Measurements from ENCODE around the gene DLL3. TPM values are rescaled to one million over a fixed set of nuclear protein-coding genes. Genes with fewer than 3 reads are reported as not detected.
"Not testable (repeated sequence)": the region's sequence is repeated elsewhere in the genome, so short reads cannot be mapped to it uniquely, and the experiment has no call there.

The DLL3 gene, protein sequence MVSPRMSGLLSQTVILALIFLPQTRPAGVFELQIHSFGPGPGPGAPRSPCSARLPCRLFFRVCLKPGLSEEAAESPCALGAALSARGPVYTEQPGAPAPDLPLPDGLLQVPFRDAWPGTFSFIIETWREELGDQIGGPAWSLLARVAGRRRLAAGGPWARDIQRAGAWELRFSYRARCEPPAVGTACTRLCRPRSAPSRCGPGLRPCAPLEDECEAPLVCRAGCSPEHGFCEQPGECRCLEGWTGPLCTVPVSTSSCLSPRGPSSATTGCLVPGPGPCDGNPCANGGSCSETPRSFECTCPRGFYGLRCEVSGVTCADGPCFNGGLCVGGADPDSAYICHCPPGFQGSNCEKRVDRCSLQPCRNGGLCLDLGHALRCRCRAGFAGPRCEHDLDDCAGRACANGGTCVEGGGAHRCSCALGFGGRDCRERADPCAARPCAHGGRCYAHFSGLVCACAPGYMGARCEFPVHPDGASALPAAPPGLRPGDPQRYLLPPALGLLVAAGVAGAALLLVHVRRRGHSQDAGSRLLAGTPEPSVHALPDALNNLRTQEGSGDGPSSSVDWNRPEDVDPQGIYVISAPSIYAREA
- total RNA-seq: 0.09 TPM
- polyA plus RNA-seq (ENCODE audit: insufficient read depth in 1 of 8, insufficient read length in 8 of 8, low replicate concordance in 1 of 8): under 1 TPM in 7 of 8 donors, not detected in 1; 0.14 to 0.27 (median 0.23) TPM
- long read RNA-seq, donor 1: 0 reads
- long read RNA-seq, donor 2: 0 reads
- long read RNA-seq, donor 3: 0 reads
- long read RNA-seq, donor 4: 0 reads
- long read RNA-seq, donor 5: 0 reads
- long read RNA-seq, donor 6: 0 reads
- long read RNA-seq, donor 7: 0 reads
- long read RNA-seq, donor 8: 0 reads
- long read RNA-seq, donor 9: 0 reads
- long read RNA-seq, donor 10: 0 reads
- long read RNA-seq, donor 11: 0 reads

DNA sequence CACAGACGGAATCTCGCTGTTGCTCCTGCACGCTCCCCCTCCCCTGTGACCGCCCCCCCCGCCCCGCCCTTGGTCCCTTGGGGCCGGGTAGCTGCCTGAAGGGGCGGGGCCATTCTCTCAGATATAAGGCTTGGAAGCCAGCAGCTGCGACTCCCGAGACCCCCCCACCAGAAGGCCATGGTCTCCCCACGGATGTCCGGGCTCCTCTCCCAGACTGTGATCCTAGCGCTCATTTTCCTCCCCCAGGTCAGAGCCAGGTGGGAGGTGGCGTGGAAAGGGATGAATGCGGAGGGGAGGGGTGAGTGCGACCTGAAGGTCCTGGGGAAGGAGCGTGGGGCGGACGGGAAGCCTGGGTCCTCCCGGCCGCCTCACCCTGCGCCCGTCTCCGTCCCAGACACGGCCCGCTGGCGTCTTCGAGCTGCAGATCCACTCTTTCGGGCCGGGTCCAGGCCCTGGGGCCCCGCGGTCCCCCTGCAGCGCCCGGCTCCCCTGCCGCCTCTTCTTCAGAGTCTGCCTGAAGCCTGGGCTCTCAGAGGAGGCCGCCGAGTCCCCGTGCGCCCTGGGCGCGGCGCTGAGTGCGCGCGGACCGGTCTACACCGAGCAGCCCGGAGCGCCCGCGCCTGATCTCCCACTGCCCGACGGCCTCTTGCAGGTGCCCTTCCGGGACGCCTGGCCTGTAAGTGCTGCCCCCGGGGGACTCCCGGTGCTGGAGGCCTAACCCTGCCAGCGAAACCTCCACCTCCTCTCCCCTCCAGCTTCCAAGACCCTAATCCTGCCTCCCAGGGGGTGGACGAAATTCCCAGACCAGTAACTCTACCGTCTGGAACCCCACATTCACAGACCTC, at the start of gene DLL3:
TSS of gene DLL3 (plus strand) at position 150 of the 845 bp plus-strand sequence. CDS start at position 178, 28 bp downstream.
- 1% methylated on average over 44 of the region's 60 CpGs for WGBS (ENCODE audit: insufficient coverage)
- Histone ChIP-seq H3K27ac (ENCODE audit: low read length) (no peak within 1 kb of the TSS), H3K4me1 (ENCODE audit: control insufficient read depth, insufficient read depth, low read length) (peaks cover 18% of the 10 kb centered on the region), H3K9me3 (replicated peaks; ENCODE audit: control insufficient read depth, low read depth, low read length) (no peaks in the 10 kb centered on the region), H3K4me3 (ENCODE audit: low read length) (no peak within 1 kb of the TSS), H3K36me3 (ENCODE audit: control insufficient read depth, insufficient read depth, low read length) (no peaks in the 10 kb centered on the region), H3K27me3 (ENCODE audit: control insufficient read depth, insufficient read depth, low read length) (peaks cover 72% of the 10 kb centered on the region)
- no peak for DNase-seq

DNA sequence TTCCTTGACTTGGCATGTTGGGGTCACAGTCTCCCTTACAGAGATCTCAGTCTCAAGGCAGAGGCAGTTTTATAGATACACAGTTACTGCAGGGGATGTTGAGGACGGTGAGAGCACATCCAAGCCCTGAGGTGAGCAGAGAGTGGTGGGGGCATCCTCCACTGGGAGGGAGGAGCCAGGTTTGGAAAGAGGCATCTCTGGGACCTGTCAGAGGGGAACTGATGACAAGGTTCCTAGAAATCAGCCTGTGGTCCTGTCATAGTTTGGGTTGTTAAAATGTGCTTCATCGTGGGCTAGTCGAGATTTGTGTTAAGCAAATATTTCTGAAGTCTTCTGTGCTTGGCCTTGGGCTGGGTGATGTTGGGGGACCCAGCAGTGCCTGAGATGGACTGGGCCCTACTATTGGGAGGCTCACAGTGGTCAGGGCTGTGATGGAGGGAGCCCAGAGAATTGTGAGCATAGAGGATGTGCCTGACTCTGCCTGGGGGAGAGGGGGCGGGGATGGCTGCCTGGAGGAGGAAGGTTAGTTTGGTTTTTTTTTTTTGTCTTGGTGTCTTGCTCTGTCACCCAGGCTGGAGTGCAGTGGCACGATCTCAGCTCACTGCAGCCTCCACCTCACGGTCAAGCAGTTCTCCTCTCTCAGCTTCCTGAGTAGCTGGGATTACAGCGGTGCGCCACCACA, 49.5 kb upstream of the DLL3 start:
- no peaks in the 10 kb centered on the region for H3K9me3 ChIP-seq (replicated peaks; ENCODE audit: control insufficient read depth, low read depth, low read length)
- H3K27me3 ChIP-seq (ENCODE audit: control insufficient read depth, insufficient read depth, low read length): no peaks in the 10 kb centered on the region
- peaks cover 42% of the 10 kb centered on the region for H3K36me3 ChIP-seq (ENCODE audit: control insufficient read depth, insufficient read depth, low read length)
- WGBS (ENCODE audit: insufficient coverage): 90% methylated on average over 3 of the region's 8 CpGs
- H3K4me3 ChIP-seq (ENCODE audit: low read length): no peak overlapping the region
- H3K4me1 ChIP-seq (ENCODE audit: control insufficient read depth, insufficient read depth, low read length): peaks cover 16% of the 10 kb centered on the region
- DNase-seq: no peak
- H3K27ac ChIP-seq (ENCODE audit: low read length): no peak overlapping the region

DNA sequence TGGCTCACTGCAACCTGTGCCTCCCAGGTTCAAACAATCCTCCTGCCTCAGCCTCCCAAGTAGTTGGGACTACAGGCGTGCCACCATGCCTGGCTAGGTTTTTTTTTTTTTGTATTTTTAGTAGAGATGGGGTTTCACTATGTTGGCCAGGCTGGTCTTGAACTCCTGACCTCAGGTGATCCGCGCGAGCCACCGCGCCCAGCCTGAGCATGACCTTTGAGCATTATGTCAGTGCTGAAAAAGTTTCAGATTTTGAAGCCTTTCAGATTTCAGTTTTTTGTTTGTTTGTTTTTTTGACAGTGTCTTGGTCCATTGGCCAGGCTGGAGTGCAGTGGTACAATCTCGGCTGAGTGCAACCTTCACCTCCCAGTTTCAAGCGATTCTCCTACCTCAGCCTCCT, 47.5 kb upstream of the DLL3 start:
- Histone ChIP-seq H3K36me3 (ENCODE audit: control insufficient read depth, insufficient read depth, low read length) (peaks cover 42% of the 10 kb centered on the region), H3K4me1 (ENCODE audit: control insufficient read depth, insufficient read depth, low read length) (peaks cover 12% of the 10 kb centered on the region)
- H3K4me3 ChIP-seq (ENCODE audit: low read length); H3K27ac ChIP-seq (ENCODE audit: low read length); H3K9me3 ChIP-seq (replicated peaks; ENCODE audit: control insufficient read depth, low read depth, low read length); H3K27me3 ChIP-seq (ENCODE audit: control insufficient read depth, insufficient read depth, low read length); DNase-seq: not testable (repeated sequence)
- 100% methylated on average over 5 of the region's 8 CpGs for WGBS (ENCODE audit: insufficient coverage)

DNA sequence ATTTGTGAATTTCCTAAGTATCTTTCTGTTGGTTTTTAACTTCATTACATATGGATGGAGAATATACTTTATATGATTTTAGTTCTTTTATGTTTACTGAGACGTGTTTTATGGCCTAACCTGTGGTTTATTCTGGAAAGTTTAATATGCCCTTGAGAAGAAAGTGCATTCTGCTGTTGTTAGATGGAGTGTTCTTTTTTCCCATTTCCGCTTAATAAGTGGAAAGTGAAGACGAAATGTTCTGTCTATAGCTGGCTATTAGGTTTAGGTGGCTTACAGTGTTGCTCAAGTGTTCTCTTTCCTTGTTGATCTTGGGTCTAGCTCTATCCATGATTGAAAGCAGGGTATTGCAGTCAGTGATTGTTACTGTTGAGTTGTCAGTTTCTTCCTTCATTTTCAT, 35.3 kb upstream of the DLL3 start:
- WGBS (ENCODE audit: insufficient coverage): no CpG with 5 or more reads among the region's 3 CpGs
- DNase-seq: no peak
- Histone ChIP-seq H3K27me3 (ENCODE audit: control insufficient read depth, insufficient read depth, low read length) (no peaks in the 10 kb centered on the region), H3K9me3 (replicated peaks; ENCODE audit: control insufficient read depth, low read depth, low read length) (no peaks in the 10 kb centered on the region), H3K4me3 (ENCODE audit: low read length) (no peak overlapping the region), H3K4me1 (ENCODE audit: control insufficient read depth, insufficient read depth, low read length) (no peaks in the 10 kb centered on the region), H3K36me3 (ENCODE audit: control insufficient read depth, insufficient read depth, low read length) (peaks cover 71% of the 10 kb centered on the region), H3K27ac (ENCODE audit: low read length) (no peak overlapping the region)

DNA sequence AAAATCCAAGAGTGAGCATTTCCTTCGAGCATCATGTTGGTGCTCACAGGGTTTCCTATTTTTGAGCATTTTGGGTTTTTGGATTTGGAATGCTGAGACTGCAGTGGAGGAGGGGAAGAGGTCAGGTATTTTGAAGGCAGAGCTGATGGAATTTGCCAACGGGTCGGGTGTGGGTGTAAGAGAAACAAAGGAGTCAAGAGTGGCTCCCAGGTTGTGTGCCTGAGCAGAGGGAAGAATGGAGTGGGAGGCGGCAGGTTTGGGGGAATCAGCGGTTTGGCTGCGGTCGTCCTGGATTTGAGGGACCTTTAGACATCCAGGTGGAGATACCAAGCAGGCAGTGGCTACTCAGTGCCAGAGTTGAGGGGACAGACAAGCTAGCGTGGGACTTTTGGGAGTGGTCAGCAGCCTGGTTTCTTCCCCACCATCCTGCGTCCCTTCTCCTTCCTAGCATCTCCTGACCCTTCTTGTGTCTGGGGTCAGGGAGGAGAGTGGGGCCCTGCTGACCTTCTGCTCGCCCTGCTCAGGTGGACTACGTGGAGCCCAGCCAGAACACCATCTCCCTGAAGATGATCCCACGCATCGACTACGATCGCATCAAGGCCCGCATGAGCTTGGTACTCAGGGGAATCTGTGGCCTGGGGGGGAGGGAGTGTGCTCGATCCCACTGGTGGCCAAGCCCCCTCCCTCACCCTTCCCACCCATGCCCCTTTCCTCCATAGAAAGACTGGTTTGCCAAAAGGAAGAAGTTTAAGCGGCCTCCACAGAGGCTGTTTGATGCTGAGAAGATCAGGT, 32.6 kb upstream of the DLL3 start:
- WGBS (ENCODE audit: insufficient coverage): 89% methylated on average over 8 of the region's 18 CpGs
- no peak overlapping the region for H3K4me3 ChIP-seq (ENCODE audit: low read length)
- no peak overlapping the region for H3K27ac ChIP-seq (ENCODE audit: low read length)
- DNase-seq: no peak
- H3K27me3 ChIP-seq (ENCODE audit: control insufficient read depth, insufficient read depth, low read length): no peaks in the 10 kb centered on the region
- peaks cover 72% of the 10 kb centered on the region for H3K36me3 ChIP-seq (ENCODE audit: control insufficient read depth, insufficient read depth, low read length)
- H3K9me3 ChIP-seq (replicated peaks; ENCODE audit: control insufficient read depth, low read depth, low read length): no peaks in the 10 kb centered on the region
- H3K4me1 ChIP-seq (ENCODE audit: control insufficient read depth, insufficient read depth, low read length): no peaks in the 10 kb centered on the region

DNA sequence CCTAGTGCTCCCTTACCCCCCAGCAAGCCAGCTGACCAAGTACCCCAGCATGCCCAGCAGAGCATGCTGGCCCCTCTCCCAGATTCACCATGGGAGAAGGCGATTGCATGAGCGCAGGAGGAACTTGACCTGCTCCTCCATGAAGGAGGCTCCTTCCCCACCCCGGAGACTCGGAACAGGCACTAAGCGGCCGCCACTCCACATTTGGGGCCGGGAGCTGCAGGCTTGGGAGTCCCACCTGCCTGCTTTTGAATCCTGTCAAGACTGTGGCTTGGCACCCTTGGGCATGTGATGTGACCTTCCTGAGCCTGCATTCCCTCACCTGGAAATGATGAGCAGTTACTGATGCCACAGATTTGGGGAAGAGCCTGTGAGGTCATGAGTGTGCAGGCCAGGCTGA, 30.8 kb upstream of the DLL3 start:
- H3K27me3 ChIP-seq (ENCODE audit: control insufficient read depth, insufficient read depth, low read length): no peaks in the 10 kb centered on the region
- H3K27ac ChIP-seq (ENCODE audit: low read length): no peak overlapping the region
- peaks cover 86% of the 10 kb centered on the region for H3K36me3 ChIP-seq (ENCODE audit: control insufficient read depth, insufficient read depth, low read length)
- no CpG with 5 or more reads among the region's 7 CpGs for WGBS (ENCODE audit: insufficient coverage)
- no peak overlapping the region for H3K4me3 ChIP-seq (ENCODE audit: low read length)
- no peaks in the 10 kb centered on the region for H3K9me3 ChIP-seq (replicated peaks; ENCODE audit: control insufficient read depth, low read depth, low read length)
- no peaks in the 10 kb centered on the region for H3K4me1 ChIP-seq (ENCODE audit: control insufficient read depth, insufficient read depth, low read length)
- DNase-seq: no peak

DNA sequence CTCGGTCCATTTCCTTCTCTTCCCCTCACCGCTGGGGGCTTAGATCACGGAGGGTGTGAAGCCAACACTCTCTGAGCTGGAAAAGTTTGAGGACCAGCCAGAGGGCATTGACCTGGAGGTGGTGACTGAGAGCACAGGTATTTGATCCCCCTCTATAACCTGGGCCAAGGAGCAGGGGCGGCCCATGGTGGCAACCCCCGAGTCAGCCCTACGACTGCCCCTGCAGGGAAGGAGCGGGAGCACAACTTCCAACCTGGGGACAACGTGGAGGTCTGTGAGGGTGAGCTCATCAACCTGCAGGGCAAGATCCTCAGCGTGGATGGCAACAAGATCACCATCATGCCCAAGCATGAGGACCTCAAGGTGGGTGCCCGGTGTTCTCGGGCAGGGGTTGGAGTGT, 29.7 kb upstream of the DLL3 start:
- Histone ChIP-seq H3K27ac (ENCODE audit: low read length) (no peak overlapping the region), H3K9me3 (replicated peaks; ENCODE audit: control insufficient read depth, low read depth, low read length) (no peaks in the 10 kb centered on the region), H3K27me3 (ENCODE audit: control insufficient read depth, insufficient read depth, low read length) (no peaks in the 10 kb centered on the region), H3K4me1 (ENCODE audit: control insufficient read depth, insufficient read depth, low read length) (no peaks in the 10 kb centered on the region), H3K36me3 (ENCODE audit: control insufficient read depth, insufficient read depth, low read length) (peaks cover 93% of the 10 kb centered on the region), H3K4me3 (ENCODE audit: low read length) (no peak overlapping the region)
- 92% methylated on average over 8 of the region's 11 CpGs for WGBS (ENCODE audit: insufficient coverage)
- no peak for DNase-seq

DNA sequence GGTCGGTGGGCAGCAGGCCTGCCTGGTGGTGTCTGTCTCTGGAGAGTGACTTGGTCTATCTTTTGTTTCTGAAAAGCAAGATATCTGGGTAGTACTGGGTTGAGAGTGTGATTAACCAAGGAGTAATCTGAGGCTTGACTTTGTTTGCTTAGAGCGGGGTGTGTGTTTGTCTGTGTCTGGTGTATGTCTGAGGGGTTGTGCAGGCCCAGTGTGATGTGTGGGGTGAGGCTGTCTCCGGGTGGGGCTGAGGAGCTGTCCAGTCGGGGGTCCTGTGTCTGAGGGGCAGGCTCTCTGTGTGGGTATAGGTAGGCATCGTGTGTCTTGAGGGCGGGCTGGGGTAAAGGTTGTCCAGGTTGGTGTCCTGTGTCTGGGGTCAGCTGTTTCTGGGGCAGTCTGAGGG, 29.2 kb upstream of the DLL3 start:
- H3K27me3 ChIP-seq (ENCODE audit: control insufficient read depth, insufficient read depth, low read length): no peaks in the 10 kb centered on the region
- H3K36me3 ChIP-seq (ENCODE audit: control insufficient read depth, insufficient read depth, low read length): peaks cover 94% of the 10 kb centered on the region
- no peak for DNase-seq
- no peak overlapping the region for H3K4me3 ChIP-seq (ENCODE audit: low read length)
- WGBS (ENCODE audit: insufficient coverage): 93% methylated on average over 6 of the region's 6 CpGs
- no peak overlapping the region for H3K27ac ChIP-seq (ENCODE audit: low read length)
- no peaks in the 10 kb centered on the region for H3K4me1 ChIP-seq (ENCODE audit: control insufficient read depth, insufficient read depth, low read length)
- no peaks in the 10 kb centered on the region for H3K9me3 ChIP-seq (replicated peaks; ENCODE audit: control insufficient read depth, low read depth, low read length)

Measured in muscle of leg (tissue), 16 donors.